ENCODE results near the gene SHISA9.

DNA sequence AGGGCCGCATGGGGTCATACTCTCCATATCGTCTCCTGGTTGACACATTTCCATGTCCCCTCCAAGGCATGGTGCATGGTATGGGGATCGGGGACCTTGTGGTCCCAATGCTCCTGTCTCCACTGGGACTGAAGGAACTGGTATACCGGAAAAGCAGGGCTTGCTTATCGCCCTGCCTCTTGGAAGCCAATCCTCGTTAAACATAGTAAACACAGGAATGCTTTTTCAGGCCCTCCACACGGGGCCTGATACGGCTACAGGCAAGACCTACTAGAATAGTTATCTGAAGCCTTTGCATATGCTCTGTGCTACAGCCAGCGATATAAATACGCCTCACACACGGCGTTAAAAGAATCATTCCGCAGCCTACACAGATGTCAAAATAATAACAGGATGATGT is 159.5 kb downstream of the SHISA9 start:
- TF ChIP-seq, protein P1, sequence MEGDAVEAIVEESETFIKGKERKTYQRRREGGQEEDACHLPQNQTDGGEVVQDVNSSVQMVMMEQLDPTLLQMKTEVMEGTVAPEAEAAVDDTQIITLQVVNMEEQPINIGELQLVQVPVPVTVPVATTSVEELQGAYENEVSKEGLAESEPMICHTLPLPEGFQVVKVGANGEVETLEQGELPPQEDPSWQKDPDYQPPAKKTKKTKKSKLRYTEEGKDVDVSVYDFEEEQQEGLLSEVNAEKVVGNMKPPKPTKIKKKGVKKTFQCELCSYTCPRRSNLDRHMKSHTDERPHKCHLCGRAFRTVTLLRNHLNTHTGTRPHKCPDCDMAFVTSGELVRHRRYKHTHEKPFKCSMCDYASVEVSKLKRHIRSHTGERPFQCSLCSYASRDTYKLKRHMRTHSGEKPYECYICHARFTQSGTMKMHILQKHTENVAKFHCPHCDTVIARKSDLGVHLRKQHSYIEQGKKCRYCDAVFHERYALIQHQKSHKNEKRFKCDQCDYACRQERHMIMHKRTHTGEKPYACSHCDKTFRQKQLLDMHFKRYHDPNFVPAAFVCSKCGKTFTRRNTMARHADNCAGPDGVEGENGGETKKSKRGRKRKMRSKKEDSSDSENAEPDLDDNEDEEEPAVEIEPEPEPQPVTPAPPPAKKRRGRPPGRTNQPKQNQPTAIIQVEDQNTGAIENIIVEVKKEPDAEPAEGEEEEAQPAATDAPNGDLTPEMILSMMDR (IDR thresholded peaks at IDR 0.05; ENCODE audit: poor library complexity) = no peak
- no peak for TF ChIP-seq EZH2phosphoT487 (IDR thresholded peaks at IDR 0.05; ENCODE audit: low read depth, severe bottlenecking, unreplicated experiment)
- TF ChIP-seq EZH2 (IDR thresholded peaks at IDR 0.05; ENCODE audit: borderline replicate concordance) = no peak

Measured in hepatocyte (in vitro differentiated cells).